ENCODE results near the gene RPRD1B. TPM values are rescaled to one million over a fixed set of nuclear protein-coding genes. Genes with fewer than 3 reads are reported as not detected.

Gene RPRD1B
- total RNA-seq, 1 experiment from 2014 or later = 55.1 TPM

DNA sequence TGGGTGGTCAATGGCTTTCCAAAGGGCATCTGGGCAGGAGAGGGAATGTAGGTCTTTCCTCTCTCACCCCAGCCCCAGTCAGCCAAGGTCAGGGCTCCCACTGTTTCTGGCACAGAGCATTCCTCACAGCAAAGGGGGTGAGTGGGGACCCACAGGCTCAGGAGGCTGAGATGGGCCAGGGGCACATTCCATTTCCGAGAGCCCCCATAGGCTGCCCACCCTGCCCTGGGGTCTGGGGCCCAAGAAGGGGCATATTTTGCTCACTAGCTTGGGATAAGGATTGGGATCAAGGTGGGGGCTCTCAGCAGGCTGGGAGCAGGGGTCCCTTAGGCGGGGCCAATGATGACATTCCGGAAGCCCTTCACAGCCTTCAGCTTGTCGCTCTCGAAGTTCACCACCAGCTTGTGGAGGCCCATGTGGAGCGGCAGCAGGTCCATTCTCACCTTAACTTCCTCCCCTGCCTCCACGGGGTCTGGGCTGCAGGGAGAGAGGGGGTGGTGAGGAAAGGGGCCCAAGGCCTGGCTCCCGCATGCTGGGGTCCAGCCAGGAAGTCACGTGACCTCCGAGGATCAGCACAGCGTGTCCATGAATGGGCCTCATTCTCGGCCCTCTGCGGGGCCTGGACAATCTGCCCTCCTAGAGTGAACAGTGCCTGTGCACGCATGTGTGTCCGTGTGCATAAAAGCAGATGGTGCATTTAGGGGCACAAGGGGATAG is 96.5 kb downstream of the RPRD1B start:
- intact Hi-C loops (cut with micrococcal nuclease; ENCODE audit: unreplicated experiment) = no loop called here
- Histone ChIP-seq H4K20me1 (ENCODE audit: insufficient read depth) (no peaks in the 10 kb centered on the region), H2AFZ (no peak overlapping the region), H3K79me2 (ENCODE audit: low read depth) (peaks cover 11% of the 10 kb centered on the region; the same call in 1 of the 2 replicates), H3K4me2 (no peak overlapping the region), H3K36me3 (ENCODE audit: low read depth) (peaks cover 43% of the 10 kb centered on the region), H3K27me3 (ENCODE audit: insufficient read depth, low read depth) (no peaks in the 10 kb centered on the region), H3K9me3 (ENCODE audit: insufficient read depth, low read depth) (no peaks in the 10 kb centered on the region), H3K27ac (peak overlapping the region; percentile 97), H3K4me3 (no peak overlapping the region), H3K9me2 (ENCODE audit: insufficient read depth) (no peaks in the 10 kb centered on the region), H3F3A (ENCODE audit: insufficient read depth, low read depth) (peaks cover 96% of the 10 kb centered on the region), H3K4me1 (replicated peaks; ENCODE audit: insufficient read depth) (peaks cover 88% of the 10 kb centered on the region)
- no TSS peak for BruUV-seq (replicated peaks)
- TF ChIP-seq EZH2 (IDR thresholded peaks at IDR 0.05; ENCODE audit: low read depth) (no peak), CTCF (conservative IDR thresholded peaks at IDR 0.05) (no peak)
- DNase-seq = no peak
- POLR2A ChIA-PET (ENCODE audit: unreplicated experiment) = interaction anchor here (0.6 kb wide), 1 partner anchor 14 kb away, joined by 3 read pairs; no protein-coding TSS in a partner anchor
- CTCF ChIA-PET = no interaction called here

GRCh38 chr20:38130687-38131587 is 97.4 kb downstream of the RPRD1B start:
- Histone ChIP-seq H3K36me3 (ENCODE audit: low read depth) (peaks cover 45% of the 10 kb centered on the region), H4K20me1 (ENCODE audit: insufficient read depth) (no peaks in the 10 kb centered on the region), H3K27ac (peak overlapping the region; percentile 97), H3K4me1 (replicated peaks; ENCODE audit: insufficient read depth) (peaks cover 88% of the 10 kb centered on the region), H3F3A (ENCODE audit: insufficient read depth, low read depth) (peaks cover 96% of the 10 kb centered on the region), H3K4me2 (peak overlapping the region; percentile 24; the same call in 1 of the 2 replicates), H3K79me2 (ENCODE audit: low read depth) (peaks cover 11% of the 10 kb centered on the region; the same call in 1 of the 2 replicates), H3K9me2 (ENCODE audit: insufficient read depth) (no peaks in the 10 kb centered on the region), H3K27me3 (ENCODE audit: insufficient read depth, low read depth) (no peaks in the 10 kb centered on the region), H2AFZ (no peak overlapping the region), H3K4me3 (no peak overlapping the region), H3K9me3 (ENCODE audit: insufficient read depth, low read depth) (no peaks in the 10 kb centered on the region)
- no peak for DNase-seq
- intact Hi-C loops (cut with micrococcal nuclease; ENCODE audit: unreplicated experiment) = no loop called here
- POLR2A ChIA-PET (ENCODE audit: unreplicated experiment) = interaction anchor here (0.6 to 0.7 kb wide), 2 partner anchors 13 to 120 kb away, joined by 3 to 13 read pairs; no protein-coding TSS in a partner anchor
- TF ChIP-seq EZH2 (IDR thresholded peaks at IDR 0.05; ENCODE audit: low read depth) (no peak), CTCF (conservative IDR thresholded peaks at IDR 0.05) (no peak)
- CTCF ChIA-PET = no interaction called here
- BruUV-seq (replicated peaks) = no TSS peak

DNA sequence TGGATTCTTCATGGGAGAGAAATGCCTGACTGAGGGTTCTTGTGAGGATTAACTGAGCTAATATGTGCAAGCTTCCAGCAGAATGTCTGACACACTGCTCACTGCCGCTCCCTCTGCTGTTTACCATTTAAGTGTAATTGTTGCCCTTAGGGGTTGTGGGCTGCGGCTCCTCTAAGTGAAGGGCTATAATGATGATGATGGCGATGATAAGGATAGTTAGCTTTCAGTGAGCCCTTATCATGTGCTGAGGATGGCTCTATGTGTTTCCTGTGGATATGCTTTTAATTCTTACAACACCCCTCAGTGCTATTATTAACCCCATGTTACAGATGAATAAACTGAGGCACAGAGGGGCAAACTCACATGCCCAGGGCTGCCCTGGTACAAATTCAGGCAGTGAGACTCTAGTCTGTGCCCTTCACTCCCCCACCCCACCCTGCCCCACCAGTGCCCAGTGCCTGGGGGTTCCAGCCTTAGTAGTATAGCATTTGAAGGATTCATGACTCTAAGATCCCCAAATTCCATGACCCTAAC is 98.1 kb downstream of the RPRD1B start:
- Histone ChIP-seq H3K4me2 (peak overlapping the region; percentile 24; the same call in 1 of the 2 replicates), H3K79me2 (ENCODE audit: low read depth) (peaks cover 11% of the 10 kb centered on the region; the same call in 1 of the 2 replicates), H3K9me2 (ENCODE audit: insufficient read depth) (no peaks in the 10 kb centered on the region), H3K4me3 (no peak overlapping the region), H4K20me1 (ENCODE audit: insufficient read depth) (no peaks in the 10 kb centered on the region), H3K27me3 (ENCODE audit: insufficient read depth, low read depth) (no peaks in the 10 kb centered on the region), H2AFZ (no peak overlapping the region), H3K27ac (peak overlapping the region; percentile 92), H3K36me3 (ENCODE audit: low read depth) (peaks cover 52% of the 10 kb centered on the region), H3K4me1 (replicated peaks; ENCODE audit: insufficient read depth) (peaks cover 88% of the 10 kb centered on the region), H3F3A (ENCODE audit: insufficient read depth, low read depth) (peaks cover 96% of the 10 kb centered on the region), H3K9me3 (ENCODE audit: insufficient read depth, low read depth) (no peaks in the 10 kb centered on the region)
- BruUV-seq (replicated peaks) = no TSS peak
- CTCF ChIA-PET = no interaction called here
- peak in 1 of 2 experiments; percentile 81 for DNase-seq
- TF ChIP-seq CTCF (conservative IDR thresholded peaks at IDR 0.05) (no peak), EZH2 (IDR thresholded peaks at IDR 0.05; ENCODE audit: low read depth) (no peak)
- intact Hi-C loops (cut with micrococcal nuclease; ENCODE audit: unreplicated experiment) = no loop called here
- POLR2A ChIA-PET (ENCODE audit: unreplicated experiment) = interaction anchor here (0.7 kb wide), 1 partner anchor 119 kb away, joined by 13 read pairs; no protein-coding TSS in a partner anchor

All from PC-9 (cell line).